HG03460 (cell line): ENCODE results near the gene TEX11.
"Not testable (repeated sequence)": the region's sequence is repeated elsewhere in the genome, so short reads cannot be mapped to it uniquely, and the experiment has no call there.

Source experiments
- ATAC-seq: cut with Tn5 transposase; IDR thresholded peaks from one replicate; pipeline ENCODE4 v1.9.1; 2021; ENCODE audit not compliant: unreplicated experiment

Gene TEX11

GRCh38 chrX:70762285-70762684 is 146.2 kb downstream of the TEX11 start:
- no peak for ATAC-seq

- no peak for ATAC-seq
These were observed 152.7 kb downstream of the TEX11 start for GRCh38 chrX:70755850-70756249.

- no peak for ATAC-seq
These were observed 154.2 kb downstream of the TEX11 start for GRCh38 chrX:70754169-70754848.

- not testable (repeated sequence) for ATAC-seq
These were observed 174.7 kb downstream of the TEX11 start for GRCh38 chrX:70733774-70734173.

- ATAC-seq = not testable (repeated sequence)
These were observed 180.6 kb downstream of the TEX11 start for GRCh38 chrX:70727961-70728360.

GRCh38 chrX:70720721-70721120 is 187.8 kb downstream of the TEX11 start:
- no peak for ATAC-seq

- not testable (repeated sequence) for ATAC-seq
These were observed 197.2 kb downstream of the TEX11 start for GRCh38 chrX:70711336-70711735.

- no peak for ATAC-seq
These were observed 214.0 kb downstream of the TEX11 start for GRCh38 chrX:70694339-70695122.

GRCh38 chrX:70679455-70679854 is 229.1 kb downstream of the TEX11 start:
- not testable (repeated sequence) for ATAC-seq

GRCh38 chrX:70675284-70675683 is 233.2 kb downstream of the TEX11 start:
- ATAC-seq = no peak

GRCh38 chrX:70672326-70672725 is 236.2 kb downstream of the TEX11 start:
- ATAC-seq = no peak

- ATAC-seq = no peak
These were observed 239.4 kb downstream of the TEX11 start for GRCh38 chrX:70669120-70669519.

- no peak for ATAC-seq
These were observed 243.8 kb downstream of the TEX11 start for GRCh38 chrX:70664726-70665125.

GRCh38 chrX:70661124-70661523 is 247.4 kb downstream of the TEX11 start:
- not testable (repeated sequence) for ATAC-seq

GRCh38 chrX:70657546-70657945 is 251.0 kb downstream of the TEX11 start:
- not testable (repeated sequence) for ATAC-seq

- ATAC-seq = no peak
These were observed 252.2 kb downstream of the TEX11 start for GRCh38 chrX:70656304-70656703.

- ATAC-seq = not testable (repeated sequence)
These were observed 260.6 kb downstream of the TEX11 start for GRCh38 chrX:70647910-70648309.

GRCh38 chrX:70636218-70636617 is 272.3 kb downstream of the TEX11 start:
- no peak for ATAC-seq

GRCh38 chrX:70635669-70636068 is 272.8 kb downstream of the TEX11 start:
- no peak for ATAC-seq

GRCh38 chrX:70635227-70635626 is 273.3 kb downstream of the TEX11 start:
- no peak for ATAC-seq

GRCh38 chrX:70621743-70622142 is 286.8 kb downstream of the TEX11 start:
- no peak for ATAC-seq

- ATAC-seq = no peak
These were observed 290.0 kb downstream of the TEX11 start for GRCh38 chrX:70618467-70618866.
